Measurements from ENCODE around the gene WNT3A. TPM values are rescaled to one million over a fixed set of nuclear protein-coding genes. Genes with fewer than 3 reads are reported as not detected.

The WNT3A gene
- total RNA-seq, 8 experiments from 2014 or later = 0.05 to 1.3 (median 0.17) TPM; not detected in 1

- in situ Hi-C loops (cut with MboI; ENCODE audit: low pct_unique_long_range_greater_than_20kb in 2 of 9, low sequenced_read_pairs in 9 of 9, unreplicated experiment in 9 of 9) = no loop called here
These were observed 83.0 kb downstream of the WNT3A start for GRCh38 chr1:228089519-228090380.

GRCh38 chr1:228090613-228091081, 83.8 kb downstream of the WNT3A start:
- in situ Hi-C loops (cut with MboI; ENCODE audit: low pct_unique_long_range_greater_than_20kb in 2 of 9, low sequenced_read_pairs in 9 of 9, unreplicated experiment in 9 of 9) = no loop called here
- no peak overlapping the region for H3K27ac ChIP-seq
- peaks cover 25 to 46% of the 10 kb centered on the region in 2 donors for H3K4me1 ChIP-seq (replicated peaks in 1 of 2)
- peak in 7 of 8 experiments; percentile 35 to 71 (median 54) for ATAC-seq (replicated peaks in 6 of 8)
- H3K4me3 ChIP-seq = no peak overlapping the region
- WGBS, 10 experiments = 33 to 100% (median 84%) methylated on average over 1 to 2 of the region's 2 CpGs; no CpG with 5 or more reads in 5 of the 10 experiments

More at GRCh38 chr1:228089519-228090380, 83.0 kb downstream of the WNT3A start:
- H3K4me1 ChIP-seq (replicated peaks in 1 of 2) = peaks cover 34 to 55% of the 10 kb centered on the region in 2 donors
- H3K27ac ChIP-seq = no peak overlapping the region
- H3K4me3 ChIP-seq = no peak overlapping the region
- 0 to 98% (median 80%) methylated on average over 1 to 10 of the region's 12 CpGs; no CpG with 5 or more reads in 2 of the 10 experiments for WGBS, 10 experiments
- peak in 3 of 8 experiments; percentile 2 to 5 (median 2) for ATAC-seq (replicated peaks in 6 of 8)

DNA sequence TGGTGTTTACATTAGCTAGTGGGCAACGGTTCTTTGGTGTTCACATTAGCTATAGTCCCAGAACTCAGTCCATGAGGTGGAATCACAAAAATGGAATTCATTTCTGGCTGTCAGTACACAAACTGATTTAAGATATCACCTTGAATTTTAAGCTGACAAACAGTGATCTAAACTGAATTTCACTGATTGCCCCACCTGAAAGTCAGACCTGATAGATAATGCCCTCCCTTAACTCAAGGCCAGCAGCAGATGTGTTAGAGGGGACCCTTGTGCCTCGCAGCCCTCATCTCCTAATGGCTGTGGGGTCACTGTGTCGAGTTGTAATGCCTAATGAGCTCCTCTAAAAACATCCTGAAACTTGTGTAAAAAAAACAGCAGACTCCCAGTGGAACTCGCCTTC, 84.3 kb downstream of the WNT3A start:
- ATAC-seq (replicated peaks in 6 of 8) = no peak

DNA sequence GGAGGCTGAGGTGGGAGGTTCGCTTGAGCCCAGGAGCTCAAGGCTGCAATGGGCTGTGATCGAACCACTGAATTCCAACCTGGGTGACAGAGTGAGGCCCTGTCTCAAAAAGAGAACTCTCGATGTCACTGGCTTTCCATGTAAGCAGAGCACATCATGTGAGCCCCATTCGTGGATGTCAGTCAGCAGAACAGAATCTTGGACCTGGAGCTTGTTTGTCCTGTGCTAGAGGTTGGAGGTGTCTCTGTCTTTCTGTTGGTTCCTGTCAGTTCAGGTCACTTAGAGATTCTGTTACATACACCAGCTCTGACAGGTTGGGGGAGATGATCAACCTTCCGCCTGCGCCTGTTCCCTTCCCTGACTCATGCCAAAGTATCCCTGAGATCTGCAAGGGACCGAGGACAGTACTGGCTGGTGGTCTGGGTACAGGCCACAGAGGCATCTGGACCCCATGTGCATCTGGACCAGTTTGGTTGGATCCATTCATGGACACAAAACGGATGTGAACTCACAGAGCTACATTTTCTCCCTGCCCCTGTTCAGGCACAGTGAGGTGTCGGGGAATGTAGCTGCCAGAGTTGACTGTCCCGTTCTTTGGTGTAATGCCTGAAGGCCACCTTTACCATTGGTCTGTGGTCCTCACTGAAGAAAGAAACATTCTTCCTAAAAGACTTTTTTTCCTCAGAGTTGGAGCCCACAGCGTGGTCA, 85.7 kb downstream of the WNT3A start:
- Histone ChIP-seq H3K4me3 (no peak overlapping the region), H3K4me1 (replicated peaks in 1 of 2) (peaks cover 12 to 29% of the 10 kb centered on the region in 2 donors), H3K27ac (no peak overlapping the region)
- WGBS, 10 experiments = 40 to 100% (median 93%) methylated on average over 1 to 11 of the region's 11 CpGs; no CpG with 5 or more reads in 2 of the 10 experiments
- no peak for ATAC-seq (replicated peaks in 6 of 8)
- in situ Hi-C loops (cut with MboI; ENCODE audit: low pct_unique_long_range_greater_than_20kb in 2 of 9, low sequenced_read_pairs in 9 of 9, unreplicated experiment in 9 of 9) = no loop called here

More for the DNA sequence above, 84.3 kb downstream of the WNT3A start:
- WGBS, 10 experiments = 20 to 100% (median 82%) methylated on average over 1 to 3 of the region's 4 CpGs; no CpG with 5 or more reads in 2 of the 10 experiments
- in situ Hi-C loops (cut with MboI; ENCODE audit: low pct_unique_long_range_greater_than_20kb in 2 of 9, low sequenced_read_pairs in 9 of 9, unreplicated experiment in 9 of 9) = no loop called here
- Histone ChIP-seq H3K4me1 (replicated peaks in 1 of 2) (peaks cover 20 to 42% of the 10 kb centered on the region in 2 donors), H3K4me3 (no peak overlapping the region), H3K27ac (no peak overlapping the region)

- 80 to 100% (median 96%) methylated on average over 1 to 13 of the region's 20 CpGs; no CpG with 5 or more reads in 1 of the 10 experiments for WGBS, 10 experiments
- in situ Hi-C loops (cut with MboI; ENCODE audit: low pct_unique_long_range_greater_than_20kb in 2 of 9, low sequenced_read_pairs in 9 of 9, unreplicated experiment in 9 of 9) = no loop called here
- Histone ChIP-seq H3K4me1 (replicated peaks in 1 of 2) (peaks cover 6 to 21% of the 10 kb centered on the region in 2 donors), H3K4me3 (no peak overlapping the region), H3K27ac (no peak overlapping the region)
- no peak for ATAC-seq (replicated peaks in 6 of 8)
These were observed 86.5 kb downstream of the WNT3A start for GRCh38 chr1:228093050-228093906.

DNA sequence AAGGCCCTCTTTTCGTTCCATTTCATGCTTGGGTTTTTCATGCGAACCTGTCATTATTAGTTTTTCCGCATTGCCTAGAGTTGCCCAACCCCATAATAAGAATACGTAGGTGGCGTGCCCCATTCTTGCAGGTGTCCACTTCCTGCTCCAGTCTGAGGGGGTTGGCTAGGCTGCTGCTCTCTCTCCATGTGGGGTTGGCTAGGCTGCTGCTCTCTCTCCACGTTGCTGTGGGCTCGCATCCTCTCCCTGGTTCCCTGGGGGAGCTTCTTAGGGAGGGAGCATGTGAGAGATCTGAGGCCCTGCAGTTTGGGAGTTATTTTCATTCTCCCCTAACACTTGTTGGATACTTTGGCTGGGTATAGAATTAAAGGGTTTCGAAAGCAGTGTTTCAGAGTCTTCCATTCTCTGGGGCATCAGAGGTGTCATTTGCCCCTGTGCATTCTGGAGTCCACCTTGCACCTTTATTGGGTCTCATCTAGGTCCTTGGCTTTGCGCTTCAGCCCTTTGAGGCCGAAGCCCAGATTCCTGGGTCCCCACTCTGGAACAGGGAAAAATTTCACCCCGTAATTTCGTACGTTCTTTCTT, 87.7 kb downstream of the WNT3A start:
- Histone ChIP-seq H3K4me1 (replicated peaks in 1 of 2) (peaks cover 0 to 10% of the 10 kb centered on the region in 2 donors), H3K27ac (no peak overlapping the region), H3K4me3 (no peak overlapping the region)
- 80 to 100% (median 94%) methylated on average over 2 to 13 of the region's 13 CpGs for WGBS, 10 experiments
- ATAC-seq (replicated peaks in 6 of 8) = no peak
- in situ Hi-C loops (cut with MboI; ENCODE audit: low pct_unique_long_range_greater_than_20kb in 2 of 9, low sequenced_read_pairs in 9 of 9, unreplicated experiment in 9 of 9) = no loop called here

- in situ Hi-C loops (cut with MboI; ENCODE audit: low pct_unique_long_range_greater_than_20kb in 2 of 9, low sequenced_read_pairs in 9 of 9, unreplicated experiment in 9 of 9) = no loop called here
- 93 to 100% (median 100%) methylated on average over 1 to 4 of the region's 4 CpGs; no CpG with 5 or more reads in 3 of the 10 experiments for WGBS, 10 experiments
- no peak overlapping the region for H3K27ac ChIP-seq
- peaks cover 0 to 4% of the 10 kb centered on the region in 2 donors for H3K4me1 ChIP-seq (replicated peaks in 1 of 2)
- H3K4me3 ChIP-seq = no peak overlapping the region
- no peak for ATAC-seq (replicated peaks in 6 of 8)
These were observed 88.4 kb downstream of the WNT3A start for GRCh38 chr1:228095161-228095560.

DNA sequence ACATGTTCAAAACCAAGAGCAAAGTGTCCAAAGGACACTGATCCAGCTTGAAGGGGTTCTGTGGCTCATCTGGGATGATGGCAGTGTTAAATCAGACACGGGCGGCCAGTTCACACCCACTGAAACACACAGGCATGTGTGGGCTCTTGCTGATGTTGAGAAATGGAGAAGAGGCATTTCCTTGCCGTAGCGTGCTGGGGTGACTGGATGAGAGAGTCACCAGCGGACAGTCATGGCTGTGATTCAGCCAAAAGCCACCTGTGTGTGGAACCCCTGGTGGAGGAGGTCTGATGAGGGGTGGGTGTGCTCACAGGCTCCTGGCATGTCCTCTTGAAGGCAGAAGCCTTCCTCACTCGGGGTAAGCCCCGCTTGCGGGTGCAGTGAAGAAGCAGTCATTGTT, 89.1 kb downstream of the WNT3A start:
- 92 to 100% (median 95%) methylated on average over 2 to 7 of the region's 8 CpGs; no CpG with 5 or more reads in 5 of the 10 experiments for WGBS, 10 experiments
- no peak for ATAC-seq (replicated peaks in 6 of 8)
- Histone ChIP-seq H3K4me3 (no peak overlapping the region), H3K27ac (no peak overlapping the region), H3K4me1 (replicated peaks in 1 of 2) (no peaks in the 10 kb centered on the region)
- in situ Hi-C loops (cut with MboI; ENCODE audit: low pct_unique_long_range_greater_than_20kb in 2 of 9, low sequenced_read_pairs in 9 of 9, unreplicated experiment in 9 of 9) = no loop called here

DNA sequence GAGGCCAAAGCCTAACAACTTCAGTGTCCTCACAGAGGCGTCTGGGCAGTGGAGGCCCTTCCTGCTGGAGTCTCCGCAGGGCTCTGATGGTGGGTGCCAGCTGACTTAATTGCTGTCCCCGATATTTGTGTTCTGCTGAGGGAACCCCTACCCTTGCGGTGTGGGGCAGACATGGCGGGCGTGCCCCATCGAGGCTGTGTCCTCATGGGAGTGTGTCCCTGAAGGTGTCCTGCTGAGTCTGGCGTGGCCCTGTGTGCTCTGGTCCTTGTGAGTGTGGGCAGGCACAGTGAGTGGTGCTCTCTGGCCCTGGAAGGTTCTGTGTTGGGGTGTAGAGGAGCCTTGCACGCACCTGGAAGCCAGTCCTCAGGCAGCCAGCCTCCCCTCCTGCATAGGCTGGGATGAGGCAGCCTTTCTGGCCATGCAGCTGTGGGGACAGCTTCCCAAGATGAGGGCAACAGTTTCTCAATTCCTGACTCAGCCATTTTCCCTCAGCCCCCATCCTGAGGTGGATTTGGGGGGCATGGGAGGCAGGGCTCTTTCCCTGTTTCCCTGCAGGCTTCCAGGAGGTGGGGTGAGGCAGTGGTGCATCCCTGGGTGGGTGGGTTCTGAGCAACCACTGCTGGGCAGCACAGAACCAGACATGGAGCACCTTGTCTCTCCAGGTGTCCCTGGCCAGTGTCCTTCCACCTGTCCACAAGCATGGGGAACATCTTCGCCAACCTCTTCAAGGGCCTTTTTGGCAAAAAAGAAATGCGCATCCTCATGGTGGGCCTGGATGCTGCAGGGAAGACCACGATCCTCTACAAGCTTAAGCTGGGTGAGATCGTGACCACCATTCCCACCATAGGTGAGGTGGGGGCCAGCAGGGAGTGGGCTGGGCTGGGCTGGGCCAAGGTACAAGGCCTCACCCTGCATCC, 89.9 kb downstream of the WNT3A start:
- peaks cover 4% of the 10 kb centered on the region in 2 donors for H3K4me1 ChIP-seq (replicated peaks in 1 of 2)
- peak in 4 of 8 experiments; percentile 1 to 9 (median 4) for ATAC-seq (replicated peaks in 6 of 8)

GRCh38 chr1:228097333-228098081, 90.7 kb downstream of the WNT3A start:
- H3K27ac ChIP-seq = no peak overlapping the region
- peaks cover 7% of the 10 kb centered on the region in 2 donors for H3K4me1 ChIP-seq (replicated peaks in 1 of 2)
- no peak overlapping the region for H3K4me3 ChIP-seq
- WGBS, 10 experiments = 67 to 100% (median 98%) methylated on average over 2 to 18 of the region's 34 CpGs; no CpG with 5 or more reads in 5 of the 10 experiments
- peak in 2 of 8 experiments; percentile 1 for ATAC-seq (replicated peaks in 6 of 8)
- in situ Hi-C loops (cut with MboI; ENCODE audit: low pct_unique_long_range_greater_than_20kb in 2 of 9, low sequenced_read_pairs in 9 of 9, unreplicated experiment in 9 of 9) = no loop called here

More for the DNA sequence above, 89.9 kb downstream of the WNT3A start:
- in situ Hi-C loops (cut with MboI; ENCODE audit: low pct_unique_long_range_greater_than_20kb in 2 of 9, low sequenced_read_pairs in 9 of 9, unreplicated experiment in 9 of 9) = no loop called here
- Histone ChIP-seq H3K27ac (no peak overlapping the region), H3K4me3 (no peak overlapping the region)
- 90 to 100% (median 98%) methylated on average over 1 to 7 of the region's 13 CpGs; no CpG with 5 or more reads in 6 of the 10 experiments for WGBS, 10 experiments
